AG04450 (cell line): Measurements from ENCODE around the gene TMC3. TPM values are rescaled to one million over a fixed set of nuclear protein-coding genes. Genes with fewer than 3 reads are reported as not detected.

Experiments used
- CTCF ChIA-PET: fragments of 300-600, 350-600 bp; formaldehyde crosslinking; extraction: SDS; loops from one replicate; lab custom pipeline; 2022; ENCODE audit warnings: antibody characterized with exemption, inconsistent platforms; lab: Charles Lee
- POLR2A ChIA-PET: fragments of 350-600 bp; formaldehyde crosslinking; extraction: SDS; loops from one replicate; lab custom pipeline; 2021; ENCODE audit warnings: antibody characterized with exemption, inconsistent platforms; lab: Yijun Ruan, JAX
- DNase-seq: peaks from one replicate; pipeline ENCODE4 v3.0.0-alpha.2; 2011; ENCODE audit warnings: low read depth, low spot score
- H3K27ac ChIP-seq: one replicate; pipeline ENCODE4 v1.5.1; 2012; ENCODE audit warnings: low read depth, low read length, control low read depth
- H3K27me3 ChIP-seq: one replicate; pipeline ENCODE4 v1.6.0; 2012; ENCODE audit warnings: low read length; ENCODE audit not compliant: control insufficient read depth, insufficient read depth
- H3K4me3 ChIP-seq: 2 replicates; pipeline ENCODE4 v1.5.1; 2011; ENCODE audit warnings: mild to moderate bottlenecking, low read depth, low read length, control low read depth
- H3K9me3 ChIP-seq: 2 replicates; pipeline ENCODE4 v1.5.1; 2012; ENCODE audit warnings: low read length; ENCODE audit not compliant: control insufficient read depth, insufficient read depth
- CTCF ChIP-seq: IDR thresholded peaks from 2 replicates; pipeline ENCODE4 v1.5.1; 2011; ENCODE audit warnings: low read depth, low read length, control low read depth, inconsistent platforms
- polyA plus RNA-seq: library from polyadenylated mRNA; depleted of rRNA; stranded (reverse); fragments of >200 nt; gene quantifications from 2 replicates; pipeline ENCODE4 v1.2.3, GENCODE V29; 2011

The TMC3 gene
- polyA plus RNA-seq, 1 experiment, result not detected

- ChIA-PET POLR2A (no interaction called here), CTCF (no interaction called here)
- TF ChIP-seq CTCF, result no peak
- no peak overlapping the region for H3K4me3 ChIP-seq
- H3K9me3 ChIP-seq, result no peaks in the 10 kb centered on the region
- H3K27ac ChIP-seq, result no peak overlapping the region
- no peak for DNase-seq
- no peaks in the 10 kb centered on the region for H3K27me3 ChIP-seq
Measured at GRCh38 chr15:81315452-81316175, 58.4 kb downstream of the TMC3 start.

- Histone ChIP-seq H3K27ac (no peak overlapping the region), H3K27me3 (no peaks in the 10 kb centered on the region), H3K9me3 (no peaks in the 10 kb centered on the region), H3K4me3 (no peak overlapping the region)
- no peak for TF ChIP-seq CTCF
- POLR2A ChIA-PET, result interaction anchor here (1.9 kb wide), 1 partner anchor 10 kb away, joined by 14 read pairs; the partner anchor contains the start of gene STARD5
- DNase-seq, result no peak
- CTCF ChIA-PET, result no interaction called here
Measured at GRCh38 chr15:81314378-81314777, 59.6 kb downstream of the TMC3 start.

- DNase-seq, result no peak
- POLR2A ChIA-PET, result interaction anchor here (1.0 to 1.9 kb wide), 4 partner anchors 10 to 33 kb away, joined by 3 to 23 read pairs (median 9); partner anchors contain the start of gene STARD5
- Histone ChIP-seq H3K27me3 (no peaks in the 10 kb centered on the region), H3K27ac (peak overlapping the region; percentile 89), H3K9me3 (no peaks in the 10 kb centered on the region), H3K4me3 (no peak overlapping the region)
- TF ChIP-seq CTCF, result no peak
- CTCF ChIA-PET, result no interaction called here
Measured at GRCh38 chr15:81313686-81314085, 60.3 kb downstream of the TMC3 start.

- peak; percentile 95 for DNase-seq
- ChIA-PET CTCF (no interaction called here), POLR2A (interaction anchor here (0.5 to 1.9 kb wide), 5 partner anchors 11 to 163 kb away, joined by 3 to 23 read pairs (median 4); partner anchors contain the start of gene STARD5)
- no peaks in the 10 kb centered on the region for H3K9me3 ChIP-seq
- no peak for TF ChIP-seq CTCF
- H3K4me3 ChIP-seq, result no peak overlapping the region
- H3K27me3 ChIP-seq, result no peaks in the 10 kb centered on the region
- peak overlapping the region; percentile 89 for H3K27ac ChIP-seq
Measured at GRCh38 chr15:81312790-81313543, 61.0 kb downstream of the TMC3 start.
